ENCODE results near the gene SIAH1.
"Not testable (repeated sequence)": the region's sequence is repeated elsewhere in the genome, so short reads cannot be mapped to it uniquely, and the experiment has no call there.

SIAH1 gene

DNA sequence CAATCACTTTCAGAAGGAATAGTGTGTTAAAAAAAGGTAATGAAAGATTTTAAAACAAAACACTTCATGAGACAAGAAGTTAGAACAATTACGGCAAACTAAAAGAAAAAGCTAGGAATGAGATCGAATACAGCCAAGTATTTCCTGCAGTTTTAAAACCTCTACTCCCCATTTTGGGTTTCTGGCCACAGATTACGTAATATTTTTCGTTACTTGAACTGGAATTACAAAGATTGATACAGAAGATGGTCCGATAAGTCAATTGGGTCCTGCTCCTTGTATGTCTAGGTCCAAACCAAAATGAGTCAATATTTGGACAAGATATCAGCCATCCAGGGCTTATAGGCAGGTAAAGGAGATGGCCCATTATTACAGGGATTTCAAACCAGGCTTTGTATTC lies 52.2 kb downstream of the SIAH1 start:
- DNase-seq (ENCODE audit: low read depth), result no peak

DNA sequence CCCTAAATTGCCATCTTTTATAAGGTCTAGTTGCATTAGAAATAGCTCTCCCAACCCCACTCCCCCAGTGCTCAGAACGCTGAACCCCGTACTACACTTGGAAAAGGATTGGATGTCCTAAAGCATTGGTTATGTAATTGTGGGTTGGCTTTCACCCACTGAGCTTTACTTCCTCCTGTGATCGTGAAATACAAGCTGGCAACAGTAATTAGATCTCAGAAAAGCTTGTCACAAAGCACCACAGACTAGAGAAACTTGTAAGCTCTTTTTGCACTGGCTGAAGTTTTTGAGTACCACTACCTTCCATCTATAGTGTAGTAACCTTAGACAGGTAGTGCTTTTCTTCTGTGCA lies 54.4 kb downstream of the SIAH1 start:
- DNase-seq (ENCODE audit: low read depth), result no peak

DNA sequence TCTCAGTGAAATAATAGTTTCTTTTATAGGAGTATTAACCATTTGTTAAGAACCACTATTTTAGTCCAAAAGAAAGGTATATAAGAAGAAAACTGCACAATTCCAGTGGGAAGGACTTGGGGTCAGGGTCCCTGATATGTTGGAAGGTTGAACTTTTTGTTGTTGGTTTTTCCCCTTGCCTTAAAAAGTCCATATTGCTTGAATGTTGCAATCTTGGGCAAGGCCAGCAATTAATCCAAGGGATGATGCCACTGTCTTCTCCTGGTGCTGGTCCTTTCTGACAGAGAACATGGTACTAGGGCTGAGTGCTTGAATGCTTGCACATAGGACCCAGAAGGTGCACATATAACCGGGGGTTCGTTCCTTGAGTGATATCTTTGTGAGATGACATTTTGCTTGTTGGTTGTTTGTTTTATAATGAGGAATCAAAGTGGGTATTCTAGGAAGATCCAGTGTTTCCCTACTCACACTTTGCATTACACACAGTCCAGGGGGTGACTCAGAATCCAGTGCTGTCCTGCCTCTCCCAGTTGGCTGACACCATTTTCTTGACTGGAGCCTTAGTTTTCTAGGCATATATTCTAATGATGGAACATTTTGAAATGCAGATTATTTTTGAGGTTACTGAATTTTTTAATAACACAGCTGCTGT lies 54.9 kb downstream of the SIAH1 start:
- DNase-seq (ENCODE audit: low read depth), result no peak

DNA sequence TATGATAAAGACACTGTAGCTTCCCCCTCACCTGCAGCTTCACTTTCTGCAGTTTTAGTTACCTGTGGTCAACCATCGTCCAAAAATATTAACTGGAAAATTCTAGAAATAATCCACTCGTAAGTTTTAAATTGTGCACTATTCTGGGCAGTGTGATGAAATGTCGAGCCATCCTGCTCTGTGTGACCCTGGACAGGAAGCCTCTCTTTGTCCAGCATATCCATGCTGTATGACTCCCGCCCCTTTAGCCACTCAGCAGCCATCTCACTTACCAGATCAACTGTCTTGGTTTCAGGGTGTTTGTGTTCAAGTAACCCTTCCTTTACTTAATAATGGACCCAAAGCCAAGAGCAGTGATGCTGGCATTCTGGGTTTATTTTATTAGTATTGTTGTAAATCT lies 56.1 kb downstream of the SIAH1 start:
- DNase-seq (ENCODE audit: low read depth), result no peak

DNA sequence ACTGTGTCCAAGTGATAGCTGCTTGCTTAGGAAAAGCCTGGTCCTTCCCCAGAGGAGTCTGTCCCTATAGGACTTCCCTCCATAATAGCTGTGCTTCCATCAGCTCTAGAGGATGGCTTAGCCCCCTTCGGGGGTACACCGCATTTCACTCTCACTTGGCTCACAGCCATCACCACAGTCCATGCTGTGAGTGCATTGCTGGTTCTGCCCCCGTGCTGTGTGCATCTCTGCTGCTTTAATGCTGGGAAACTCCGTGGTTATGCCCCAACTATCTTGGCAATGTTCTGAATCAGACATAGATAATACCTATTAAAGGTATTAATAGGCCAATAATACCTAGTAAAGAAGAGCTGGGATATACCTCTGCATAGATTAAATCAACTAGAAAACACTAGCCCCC lies 58.3 kb downstream of the SIAH1 start:
- no peak for DNase-seq (ENCODE audit: low read depth)

DNA sequence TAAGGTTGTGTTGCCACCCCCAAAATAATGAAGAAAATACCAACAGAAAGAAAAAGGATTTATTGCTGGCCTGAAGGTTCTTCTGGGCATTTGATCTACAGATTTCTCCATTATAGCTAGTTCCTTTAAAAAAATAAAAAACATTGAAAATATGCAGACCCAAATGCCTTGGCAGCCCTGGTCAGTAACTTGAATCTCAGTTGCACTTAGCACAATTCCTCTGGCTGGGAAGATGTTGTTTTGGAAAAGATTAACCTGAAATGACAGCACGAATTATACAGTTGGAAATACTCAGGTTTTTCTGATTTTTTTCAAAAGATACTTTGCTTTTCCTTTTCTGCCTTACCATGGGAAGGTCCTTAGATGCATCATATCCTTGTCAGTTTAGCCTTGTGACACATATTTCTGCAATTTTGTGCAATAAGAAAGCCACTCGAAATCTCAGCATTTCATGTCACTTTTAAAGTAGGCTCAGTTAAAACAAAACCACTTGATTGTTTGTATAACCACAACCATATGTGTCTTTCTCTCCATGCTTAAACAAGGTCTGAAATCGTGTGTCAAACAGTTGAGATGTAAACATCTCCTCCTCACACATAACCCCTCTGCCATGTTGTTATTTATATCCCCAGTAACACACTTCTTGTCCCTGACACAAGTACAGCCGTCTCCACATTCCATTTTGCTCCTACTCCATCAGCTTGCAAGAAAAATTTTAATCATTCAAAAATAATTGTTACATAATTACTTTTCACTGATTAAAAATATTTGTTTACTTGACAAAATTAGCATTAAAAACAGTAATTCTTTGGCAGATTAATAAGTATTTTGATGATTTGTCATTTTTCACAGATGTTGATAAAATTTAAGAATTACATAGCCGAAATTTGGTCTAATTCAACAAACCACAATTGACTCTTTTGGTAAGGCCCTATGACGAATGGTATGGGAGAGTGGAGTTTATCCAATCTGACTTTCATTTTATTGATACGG lies 61.1 kb downstream of the SIAH1 start:
- DNase-seq (ENCODE audit: low read depth), result no peak

DNA sequence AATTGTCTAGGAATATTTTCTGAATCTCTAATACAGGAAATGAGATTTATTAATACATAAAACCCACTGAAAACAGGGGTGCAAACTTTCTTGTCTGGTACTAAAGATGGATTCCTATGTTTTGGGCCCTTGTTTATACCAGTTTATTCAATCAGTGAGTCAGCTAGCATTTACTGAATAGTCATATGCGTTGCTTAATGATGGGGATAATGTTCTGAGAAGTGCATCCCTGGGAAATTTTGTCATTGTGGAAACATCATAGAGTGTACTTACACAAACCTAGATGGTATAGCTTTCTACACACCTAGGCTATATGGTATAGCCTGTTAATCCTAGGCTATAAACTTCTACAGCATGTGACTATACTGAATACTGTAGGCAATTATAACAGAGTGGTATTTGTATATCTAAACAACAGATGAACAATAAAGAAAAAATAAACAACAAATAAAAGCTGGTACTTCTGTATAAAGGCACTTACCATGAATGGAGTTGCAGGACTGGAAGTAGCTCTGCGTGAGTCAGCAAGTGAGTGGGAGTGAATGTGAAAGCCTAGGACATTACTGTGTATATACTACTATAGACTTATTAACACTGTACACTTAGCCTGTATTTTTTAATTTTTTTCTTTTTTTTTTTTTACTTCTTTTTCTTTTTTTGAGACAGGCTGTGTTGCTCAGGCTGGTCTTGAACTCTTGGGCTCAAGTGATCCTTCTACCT lies 63.7 kb downstream of the SIAH1 start:
- DNase-seq (ENCODE audit: low read depth), result peak; percentile 40

DNA sequence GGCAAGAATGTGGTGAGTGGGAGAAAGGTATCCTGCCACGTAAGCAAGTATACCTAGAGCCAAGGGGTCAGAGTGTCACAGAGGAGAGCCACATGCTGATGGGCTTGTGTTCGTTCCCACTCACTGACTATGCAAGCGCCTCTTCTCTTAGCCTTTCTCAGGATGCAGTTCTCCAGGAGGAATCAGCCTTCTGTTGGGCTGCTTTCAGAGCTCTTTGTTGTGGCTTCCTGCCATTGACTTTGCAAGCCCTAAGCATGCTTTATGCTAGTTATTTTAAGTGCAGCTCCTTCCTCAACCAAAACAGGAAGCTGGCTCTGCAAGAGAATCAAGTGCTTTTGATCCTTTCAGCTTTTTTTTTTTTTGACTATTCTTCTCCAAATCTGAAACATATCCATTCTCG lies 66.6 kb downstream of the SIAH1 start:
- DNase-seq (ENCODE audit: low read depth), result peak; percentile 37

DNA sequence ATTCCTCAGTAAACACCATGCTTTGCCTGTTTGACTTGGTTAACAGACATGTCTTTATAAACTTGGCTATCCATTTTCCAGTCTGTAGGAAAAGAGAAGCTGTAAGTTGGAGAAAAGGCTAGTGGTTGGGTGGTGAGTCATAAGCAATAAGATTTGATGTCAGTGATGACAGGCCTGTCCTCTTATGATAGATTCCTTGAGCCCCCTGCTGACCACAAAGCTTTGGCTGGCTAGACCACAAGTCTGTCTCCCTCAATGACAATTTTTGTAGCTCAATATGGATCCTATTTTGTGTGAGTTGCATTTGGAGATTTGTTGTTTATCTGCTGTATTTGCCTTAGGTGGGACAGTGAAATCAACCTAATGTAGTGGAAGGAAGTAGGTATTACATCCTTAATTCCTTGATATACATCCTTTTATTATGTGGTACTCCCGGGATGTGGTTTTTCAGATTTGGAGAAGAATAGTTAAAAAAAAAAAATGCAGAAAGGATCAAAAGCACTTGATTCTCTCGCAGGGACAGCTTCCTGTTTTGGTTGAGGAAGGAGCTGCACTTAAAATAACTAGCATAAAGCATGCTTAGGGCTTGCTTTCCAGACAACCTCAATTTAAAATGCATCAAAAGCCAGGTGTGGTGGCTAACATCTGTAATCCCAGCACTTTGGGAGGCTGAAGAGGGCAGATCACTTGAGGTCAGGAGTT lies 67.4 kb downstream of the SIAH1 start:
- DNase-seq (ENCODE audit: low read depth), result peak; percentile 43

DNA sequence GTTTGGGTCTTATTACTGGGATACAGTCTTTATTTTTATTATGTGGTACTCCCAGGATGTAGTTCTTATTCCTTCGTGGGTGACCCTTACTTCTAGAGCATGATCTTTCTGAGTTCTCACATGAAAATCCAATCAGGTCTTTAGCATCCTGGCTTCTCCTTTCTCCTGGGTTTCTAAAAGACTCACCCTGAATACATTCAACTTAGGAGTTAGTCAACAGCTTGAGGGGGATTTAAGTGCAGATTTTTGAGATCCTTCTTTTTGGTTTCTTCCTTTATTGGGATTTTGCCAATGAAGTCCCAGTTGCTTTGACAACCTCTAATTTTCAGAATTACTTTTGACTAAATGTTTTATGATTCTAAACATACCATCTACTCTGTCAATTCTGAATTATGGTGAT lies 68.2 kb downstream of the SIAH1 start:
- no peak for DNase-seq (ENCODE audit: low read depth)

DNA sequence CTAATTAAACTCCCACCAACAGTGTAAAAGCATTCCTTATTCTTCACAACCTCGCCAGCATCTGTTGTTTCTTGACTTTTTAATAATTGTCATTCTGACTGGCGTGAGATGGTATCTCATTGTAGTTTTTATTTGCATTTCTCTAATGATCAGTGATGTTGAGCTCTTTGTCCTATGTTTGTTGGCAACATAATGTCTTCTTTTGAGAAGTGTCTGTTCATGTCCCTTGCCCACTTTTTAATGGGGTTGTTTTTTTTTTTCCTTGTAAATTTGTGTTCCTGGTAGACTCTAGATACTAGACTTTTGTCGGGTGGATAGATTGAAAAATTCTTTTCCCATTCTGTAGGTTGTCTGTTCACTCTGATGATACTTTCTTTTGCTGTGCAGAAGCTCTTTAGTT lies 71.3 kb downstream of the SIAH1 start:
- not testable (repeated sequence) for DNase-seq (ENCODE audit: low read depth)

DNA sequence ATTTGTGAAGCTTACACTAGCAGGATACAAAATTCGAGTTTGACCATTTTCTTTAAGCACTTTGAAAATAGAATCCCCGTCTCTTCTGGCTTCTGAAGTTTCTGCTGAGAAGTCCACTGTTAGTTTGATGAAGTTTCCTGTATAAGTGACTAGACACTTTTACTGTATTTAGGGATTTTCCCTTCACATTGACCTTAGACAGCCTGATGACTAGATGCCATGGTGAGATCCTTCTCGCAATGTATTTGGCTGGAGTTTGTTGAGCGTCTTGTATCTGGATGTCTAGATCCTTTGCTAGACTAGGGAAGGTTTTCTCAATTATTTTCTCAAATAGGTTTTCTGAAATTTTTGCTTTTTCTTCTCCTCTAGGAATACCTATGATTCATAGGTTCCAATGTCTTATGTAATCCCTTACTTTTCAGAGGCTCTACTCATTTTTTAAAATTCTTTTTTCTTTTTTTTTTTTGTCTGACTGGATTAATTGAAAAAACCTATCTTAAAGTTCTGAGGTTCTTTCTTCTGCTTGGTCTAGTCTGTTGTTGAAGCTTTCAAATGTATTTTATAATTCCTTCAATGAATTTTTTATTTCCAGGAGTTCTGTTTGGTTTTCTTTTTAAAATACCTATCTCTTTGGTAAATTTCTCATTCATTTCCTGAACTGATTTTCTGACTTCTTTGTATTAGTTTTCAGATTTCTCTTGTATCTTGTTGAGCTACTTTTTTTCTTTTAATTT lies 74.1 kb downstream of the SIAH1 start:
- no peak for DNase-seq (ENCODE audit: low read depth)
